LNCaP clone FGC (cell line): Measurements from ENCODE around the gene MIEF1.

Experiments used
- DNase-seq: peaks from one replicate; pipeline ENCODE4 v3.0.0-alpha.2; 2011; ENCODE audit warnings: low read depth
- H3K4me3 ChIP-seq: 2 replicates; pipeline ENCODE4 v1.5.1; 2011; ENCODE audit warnings: mild to moderate bottlenecking, low read depth, low read length, control low read depth
- CTCF ChIP-seq: IDR thresholded peaks from 2 replicates; pipeline ENCODE4 v1.5.1; 2012; ENCODE audit warnings: mild to moderate bottlenecking; ENCODE audit not compliant: control insufficient read depth, insufficient read depth; ENCODE audit errors: extremely low read depth

Gene MIEF1

GRCh38 chr22:39482768-39483167, 19.3 kb upstream of the MIEF1 start:
- no peak for TF ChIP-seq CTCF
- no peak overlapping the region for H3K4me3 ChIP-seq
- no peak for DNase-seq

- no peak overlapping the region for H3K4me3 ChIP-seq
- no peak for DNase-seq
- no peak for TF ChIP-seq CTCF
Observed at GRCh38 chr22:39486951-39487825, 14.9 kb upstream of the MIEF1 start.

GRCh38 chr22:39487826-39488520, 14.1 kb upstream of the MIEF1 start:
- no peak overlapping the region for H3K4me3 ChIP-seq
- no peak for TF ChIP-seq CTCF
- no peak for DNase-seq

- no peak overlapping the region for H3K4me3 ChIP-seq
- DNase-seq: no peak
Observed at GRCh38 chr22:39488563-39489083, 13.5 kb upstream of the MIEF1 start.

GRCh38 chr22:39489094-39490068, 12.7 kb upstream of the MIEF1 start:
- no peak for DNase-seq
- H3K4me3 ChIP-seq: no peak overlapping the region
- TF ChIP-seq CTCF: no peak

More at GRCh38 chr22:39488563-39489083, 13.5 kb upstream of the MIEF1 start:
- TF ChIP-seq CTCF: no peak

- no peak overlapping the region for H3K4me3 ChIP-seq
- DNase-seq: peak; percentile 67
- no peak for TF ChIP-seq CTCF
Observed at GRCh38 chr22:39490135-39490798, 11.8 kb upstream of the MIEF1 start.
